ENCODE measurements around the gene FAM174C.

The FAM174C gene

DNA sequence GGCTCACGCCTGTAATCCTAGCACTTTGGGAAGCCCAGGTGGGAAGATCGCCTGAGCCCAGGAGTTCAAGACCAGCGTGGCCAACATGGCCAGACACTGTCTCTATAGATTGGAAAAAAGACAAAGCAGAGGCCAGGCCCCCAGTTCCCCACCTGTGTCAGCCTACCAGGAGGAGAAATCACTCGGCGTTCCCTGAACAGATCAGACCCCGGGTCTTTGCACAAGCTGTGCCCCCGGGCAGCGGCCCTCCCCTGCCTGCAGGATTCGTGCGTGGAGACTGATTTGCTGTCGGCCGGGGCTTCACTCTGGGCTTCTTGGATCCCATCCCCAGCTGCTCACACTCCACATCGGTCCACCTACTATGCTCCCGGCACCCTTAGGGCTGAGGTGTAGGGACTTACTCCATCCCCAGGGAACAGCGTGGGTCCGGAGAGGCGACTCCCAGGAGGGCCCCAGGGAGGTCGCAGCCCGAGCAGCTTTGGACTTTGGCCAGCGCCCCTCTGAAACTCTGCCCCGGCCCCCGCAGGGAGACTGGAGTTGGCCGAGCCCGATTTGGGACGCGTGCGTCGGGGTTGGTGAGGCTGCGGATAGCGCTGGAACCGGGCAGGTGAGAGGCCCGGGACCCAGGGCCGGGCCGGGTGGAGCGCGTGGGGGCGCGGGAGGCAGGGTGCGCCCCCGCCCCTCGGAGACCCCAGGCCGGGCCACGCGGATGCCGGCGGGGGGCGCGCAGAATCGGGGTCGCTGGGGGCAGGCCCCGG lies 9.8 kb downstream of the FAM174C start:
- DNase-seq (ENCODE audit: low read depth in 4 of 4, low spot score in 1 of 4), result no peak

DNA sequence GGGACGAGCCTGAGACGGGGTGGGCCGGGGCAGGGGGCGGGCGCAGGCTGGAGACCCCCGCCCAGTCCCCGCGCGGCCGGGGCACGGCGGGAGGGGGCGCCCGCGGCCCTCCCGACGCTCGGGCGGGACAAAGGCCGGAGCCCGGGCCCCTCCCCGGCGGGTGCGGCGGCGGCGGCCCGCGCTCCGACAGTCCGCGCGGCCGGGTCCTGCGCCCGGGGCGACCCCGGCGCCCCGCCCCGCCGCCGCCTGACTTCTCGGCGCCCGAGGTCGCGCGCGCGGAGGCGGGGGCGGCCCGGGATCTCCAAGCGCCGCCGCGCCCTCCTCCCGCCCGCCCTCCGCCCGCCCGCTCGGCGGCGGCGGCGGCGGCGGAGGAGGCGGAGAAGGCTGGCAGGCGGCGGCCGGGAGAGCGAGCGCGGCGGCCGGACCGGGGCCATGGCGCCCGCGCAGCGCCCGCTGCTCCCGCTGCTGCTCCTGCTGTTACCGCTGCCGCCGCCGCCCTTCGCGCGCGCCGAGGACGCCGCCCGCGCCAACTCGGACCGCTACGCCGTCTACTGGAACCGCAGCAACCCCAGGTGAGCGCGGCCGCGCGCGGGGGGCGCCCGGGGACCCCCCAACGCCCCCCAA lies 10.5 kb downstream of the FAM174C start, which contains the start of gene EFNA2:
TSS of gene EFNA2 (plus strand) at position 137 of the 624 bp plus-strand sequence. CDS start at position 433, 296 bp downstream.
- DNase-seq (ENCODE audit: low read depth in 4 of 4, low spot score in 1 of 4), result no peak

DNA sequence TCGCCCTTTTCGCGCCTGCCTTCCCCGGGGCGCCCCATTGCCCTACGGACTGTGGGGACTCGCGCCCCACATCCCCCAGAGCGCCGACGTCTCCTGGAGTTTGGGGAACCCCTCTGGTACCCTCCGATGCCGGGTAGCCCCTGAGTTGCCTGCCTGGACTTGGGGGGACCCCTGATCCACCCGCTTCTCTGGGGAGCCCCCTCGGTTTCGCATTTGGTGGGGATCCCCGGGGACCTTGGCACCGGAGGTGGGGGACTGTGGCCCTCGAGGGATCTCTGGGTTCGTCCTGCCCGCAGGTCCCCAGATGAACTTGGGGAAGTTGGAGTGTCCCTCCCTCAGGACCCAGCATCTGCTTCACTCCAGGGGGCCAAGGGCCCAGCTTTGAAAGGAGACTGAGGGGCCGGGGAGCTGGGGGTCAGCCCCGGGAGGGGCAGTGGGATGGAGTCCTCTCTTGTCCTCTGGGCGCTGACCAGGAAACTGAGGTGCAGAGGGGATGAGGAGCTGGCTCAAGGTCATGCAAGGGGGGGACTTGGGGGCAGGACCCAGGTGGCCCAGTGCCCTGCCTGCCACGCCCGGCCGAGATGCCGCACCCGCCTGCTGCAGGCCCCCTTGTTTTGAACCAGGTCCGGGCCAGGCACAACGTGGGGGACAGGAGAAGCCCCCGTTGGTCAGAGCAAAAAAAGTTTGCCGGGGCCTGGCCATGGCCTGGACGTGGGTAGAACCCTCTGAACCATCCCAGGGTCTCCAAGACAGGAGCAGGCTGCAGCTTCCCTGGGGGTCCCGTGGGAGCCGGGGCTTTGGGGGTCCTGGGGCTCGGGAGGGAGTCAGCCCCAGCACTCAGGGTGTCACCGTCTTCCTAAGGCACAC lies 11.4 kb downstream of the FAM174C start:
- no peak for DNase-seq (ENCODE audit: low read depth in 4 of 4, low spot score in 1 of 4)

DNA sequence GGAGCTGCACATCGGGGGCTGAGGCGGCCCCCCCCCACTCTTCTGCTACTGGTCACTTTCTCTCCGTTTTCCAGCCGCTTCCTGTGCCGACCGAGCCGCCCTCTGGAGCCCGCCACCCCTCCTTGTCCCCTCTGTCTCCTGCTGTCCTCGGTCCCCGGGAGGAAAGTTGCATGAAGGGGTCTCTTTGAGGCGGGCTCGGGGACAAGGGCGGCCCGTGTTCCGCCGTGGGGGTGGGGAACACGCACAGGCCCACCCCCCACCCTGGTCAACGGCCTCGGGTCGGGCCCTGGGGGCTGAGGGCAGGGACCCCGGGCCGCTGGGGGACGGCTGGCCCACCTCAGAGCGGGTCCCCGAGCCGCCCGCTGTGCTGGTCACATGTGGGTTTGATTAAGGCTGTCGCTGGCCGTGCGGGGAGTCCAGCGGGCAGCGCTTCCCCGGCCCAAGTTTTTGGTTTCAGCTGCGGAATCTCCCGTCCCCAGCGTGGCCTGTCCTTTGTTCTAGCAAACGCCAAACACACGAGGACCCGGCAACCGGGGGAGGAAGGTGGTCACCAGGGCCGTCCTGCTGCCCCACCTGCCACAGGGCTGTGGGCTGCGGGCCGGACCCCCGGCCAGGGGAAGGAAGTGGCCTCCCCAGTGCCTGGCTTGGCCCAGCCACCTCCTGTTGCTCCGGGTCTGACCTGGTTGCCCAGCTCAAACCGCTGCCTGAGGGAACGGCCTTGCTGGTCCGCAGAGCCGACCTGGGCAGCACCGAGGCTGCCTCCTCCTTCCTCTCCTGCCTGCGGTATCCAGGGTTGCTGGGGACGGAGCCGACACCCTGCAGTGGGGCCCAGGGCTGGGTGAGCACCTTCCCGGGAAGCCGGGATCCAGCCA lies 12.3 kb downstream of the FAM174C start:
- DNase-seq (ENCODE audit: low read depth in 4 of 4, low spot score in 1 of 4), result no peak

DNA sequence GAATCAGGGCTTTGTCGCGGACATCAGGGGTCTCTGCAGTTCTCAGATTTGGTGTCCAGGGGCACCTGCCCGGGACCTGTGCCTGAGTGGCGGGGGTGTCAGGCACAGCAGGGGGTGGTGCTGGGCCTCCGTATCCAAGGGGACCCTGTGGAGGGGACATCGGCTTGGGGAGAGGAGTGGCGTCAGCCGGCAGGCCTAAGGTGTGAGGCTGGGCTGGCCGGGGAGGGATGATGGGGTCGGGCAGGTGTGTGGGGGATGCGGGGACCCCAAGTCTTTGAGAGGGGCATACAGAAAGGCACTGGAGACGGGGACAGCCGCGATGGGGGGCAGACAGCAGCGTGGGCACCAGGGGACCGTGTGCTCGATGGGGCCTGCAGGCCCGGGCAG lies 12.9 kb downstream of the FAM174C start:
- no peak for DNase-seq (ENCODE audit: low read depth in 4 of 4, low spot score in 1 of 4)

DNA sequence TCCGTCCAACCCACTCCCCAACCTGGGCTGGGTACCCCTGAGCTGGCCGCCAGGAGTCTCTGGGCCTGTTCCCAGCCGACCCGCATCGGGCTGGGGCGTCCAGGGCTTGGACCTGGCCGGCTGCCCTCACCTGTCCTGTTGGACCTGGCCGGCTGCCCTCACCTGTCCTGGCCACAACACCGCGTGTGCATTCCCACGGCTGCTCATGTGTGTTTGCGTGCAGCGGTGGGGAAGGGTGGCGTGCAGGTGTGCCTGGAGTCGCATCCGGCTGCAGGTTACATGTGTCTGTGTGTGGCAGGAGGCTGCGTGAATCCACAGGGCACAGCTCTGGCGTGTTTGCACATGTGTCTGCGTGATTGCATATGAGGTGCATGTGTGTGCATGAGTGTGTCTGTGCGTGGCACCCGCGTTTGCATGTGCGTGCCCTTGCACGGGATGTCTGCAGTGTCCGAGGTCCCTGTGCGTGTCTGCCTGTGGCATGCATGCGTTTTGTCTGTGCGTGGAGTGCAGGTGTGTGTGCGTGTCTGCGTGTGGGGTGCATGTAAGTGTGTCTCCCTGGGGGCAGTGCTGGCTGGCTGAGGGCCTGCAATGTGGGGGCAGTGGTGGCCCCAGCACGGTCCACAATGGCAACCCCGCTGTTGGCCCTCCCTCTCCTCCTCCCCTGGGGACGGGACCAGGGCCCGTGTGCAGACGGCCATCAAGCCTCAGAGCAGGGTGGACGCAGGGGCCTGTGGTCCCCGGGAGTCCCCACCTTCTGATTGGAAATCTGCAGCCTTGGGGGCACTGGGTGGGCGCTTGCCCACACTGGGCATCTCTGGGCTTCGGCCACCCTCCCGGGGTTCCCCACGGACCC lies 13.7 kb downstream of the FAM174C start:
- DNase-seq (ENCODE audit: low read depth in 4 of 4, low spot score in 1 of 4), result no peak

DNA sequence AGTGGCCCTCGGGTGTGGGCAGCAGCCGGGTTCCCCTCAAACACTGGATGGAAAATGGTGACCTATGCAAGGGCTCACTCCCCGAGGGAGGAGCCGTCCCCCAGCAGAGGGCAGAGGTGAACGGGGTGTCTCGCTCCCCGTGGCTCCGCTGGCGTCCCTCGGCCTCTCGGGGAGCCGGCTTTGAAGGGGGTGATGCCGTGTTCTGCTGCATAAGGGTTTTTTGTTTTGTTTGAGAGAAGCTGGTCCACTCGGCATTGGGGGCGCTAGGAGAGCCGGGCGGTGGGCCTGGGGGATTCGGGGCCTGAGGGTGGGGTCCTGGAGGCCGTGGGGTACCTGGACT lies 14.3 kb downstream of the FAM174C start:
- DNase-seq (ENCODE audit: low read depth in 4 of 4, low spot score in 1 of 4), result no peak

DNA sequence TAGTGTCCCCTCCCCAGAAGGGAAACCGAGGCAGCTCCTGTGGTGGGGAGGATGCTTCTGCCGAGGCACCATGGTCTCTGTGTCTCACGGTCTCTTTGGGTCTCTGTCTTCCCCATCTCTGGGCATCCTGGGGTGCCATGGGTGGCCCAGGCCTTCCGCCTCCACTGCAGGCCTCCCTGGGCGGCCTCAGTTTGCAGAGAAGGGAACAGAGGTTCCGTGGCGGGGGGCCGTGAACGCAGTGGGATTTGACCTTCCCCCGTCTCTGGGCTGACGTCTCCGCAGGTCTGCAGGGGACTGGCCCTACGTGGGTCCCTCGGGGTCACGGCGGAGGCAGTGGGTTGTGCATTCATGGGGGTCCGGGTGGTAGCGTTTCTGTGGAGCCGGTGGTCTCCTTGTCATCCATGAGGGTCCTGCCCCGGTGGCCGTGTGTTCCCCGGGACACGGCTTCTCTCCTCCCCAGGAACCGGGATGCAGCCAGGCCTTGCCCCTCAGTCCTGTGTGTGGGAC lies 14.9 kb downstream of the FAM174C start:
- no peak for DNase-seq (ENCODE audit: low read depth in 4 of 4, low spot score in 1 of 4)

DNA sequence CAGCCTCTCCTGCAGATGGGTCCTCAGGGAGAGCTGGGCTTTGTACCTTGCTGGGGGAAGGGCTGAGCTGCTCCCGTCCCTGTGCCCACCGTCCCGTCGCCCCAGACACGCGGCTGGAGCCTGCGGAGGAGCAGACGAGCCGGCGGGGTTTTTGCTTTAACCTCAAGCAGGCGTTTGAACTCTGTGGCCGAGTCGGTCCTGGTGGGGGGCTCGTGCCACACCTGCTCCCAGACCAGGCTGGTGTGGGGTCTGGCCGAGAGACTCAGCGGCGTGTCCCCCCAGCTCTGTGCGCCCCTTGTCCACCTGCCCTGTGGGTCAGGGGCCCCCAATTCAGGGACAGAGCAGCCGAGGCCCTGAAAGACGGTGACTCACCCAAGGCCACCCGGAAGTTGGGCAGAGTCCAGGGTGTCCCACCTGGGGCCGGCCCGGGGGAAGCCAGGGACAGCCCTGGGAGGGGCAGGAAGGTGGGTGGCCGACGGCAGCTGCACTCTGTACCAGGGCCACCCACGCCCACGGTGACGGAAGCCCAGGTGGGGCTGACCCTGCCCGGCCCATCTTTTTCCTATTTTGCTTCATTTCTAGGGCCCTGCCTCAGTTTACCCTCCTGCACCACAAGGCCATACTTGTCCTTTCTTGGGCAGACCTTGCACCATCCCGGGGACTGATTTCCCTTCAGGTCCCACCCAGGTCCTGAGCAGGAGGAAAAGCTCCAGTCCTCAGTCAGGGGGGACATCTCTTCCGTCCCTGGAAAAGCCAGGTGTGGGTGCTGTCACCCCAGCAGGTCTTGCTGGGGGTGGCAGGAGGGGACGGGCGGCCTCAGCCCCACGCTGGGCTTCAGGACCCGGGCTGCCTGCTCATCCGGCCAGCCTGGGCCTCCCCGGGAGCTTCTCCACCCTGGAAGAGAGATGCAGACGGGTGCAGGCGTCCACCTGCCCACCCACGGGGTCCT lies 15.6 kb downstream of the FAM174C start:
- DNase-seq (ENCODE audit: low read depth in 4 of 4, low spot score in 1 of 4), result no peak

DNA sequence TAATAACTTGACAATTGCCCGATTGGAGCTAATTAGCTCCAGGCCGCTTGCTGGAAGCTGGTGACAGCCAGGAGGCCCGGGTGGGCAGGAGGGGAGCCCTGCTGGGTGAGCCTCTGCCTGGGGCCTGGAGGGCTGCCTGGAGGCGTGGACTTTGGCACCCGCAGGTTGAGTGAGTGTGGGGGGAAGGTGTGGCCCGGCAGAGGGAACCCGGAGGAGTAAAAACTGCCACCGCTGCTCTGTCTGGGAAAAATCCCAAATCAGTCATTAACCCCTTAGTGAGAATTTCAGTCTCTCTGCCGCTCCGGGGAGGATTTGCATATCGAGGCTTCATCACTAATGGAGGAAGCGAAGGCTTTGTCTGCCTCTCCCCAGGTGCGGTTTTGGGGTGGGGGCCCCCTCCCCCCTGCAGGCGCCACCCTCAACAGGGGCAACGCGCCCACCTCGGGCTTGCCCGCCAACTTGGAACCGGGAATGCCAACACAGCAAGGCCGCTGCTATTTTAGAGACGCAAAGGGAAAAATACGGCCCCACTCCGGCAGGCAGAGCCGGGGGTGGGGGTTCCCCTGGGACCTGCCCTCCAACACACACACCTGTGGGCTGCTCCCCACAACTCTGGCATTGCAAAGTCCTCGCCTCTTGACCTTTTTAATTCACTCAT lies 16.6 kb downstream of the FAM174C start:
- no peak for DNase-seq (ENCODE audit: low read depth in 4 of 4, low spot score in 1 of 4)

DNA sequence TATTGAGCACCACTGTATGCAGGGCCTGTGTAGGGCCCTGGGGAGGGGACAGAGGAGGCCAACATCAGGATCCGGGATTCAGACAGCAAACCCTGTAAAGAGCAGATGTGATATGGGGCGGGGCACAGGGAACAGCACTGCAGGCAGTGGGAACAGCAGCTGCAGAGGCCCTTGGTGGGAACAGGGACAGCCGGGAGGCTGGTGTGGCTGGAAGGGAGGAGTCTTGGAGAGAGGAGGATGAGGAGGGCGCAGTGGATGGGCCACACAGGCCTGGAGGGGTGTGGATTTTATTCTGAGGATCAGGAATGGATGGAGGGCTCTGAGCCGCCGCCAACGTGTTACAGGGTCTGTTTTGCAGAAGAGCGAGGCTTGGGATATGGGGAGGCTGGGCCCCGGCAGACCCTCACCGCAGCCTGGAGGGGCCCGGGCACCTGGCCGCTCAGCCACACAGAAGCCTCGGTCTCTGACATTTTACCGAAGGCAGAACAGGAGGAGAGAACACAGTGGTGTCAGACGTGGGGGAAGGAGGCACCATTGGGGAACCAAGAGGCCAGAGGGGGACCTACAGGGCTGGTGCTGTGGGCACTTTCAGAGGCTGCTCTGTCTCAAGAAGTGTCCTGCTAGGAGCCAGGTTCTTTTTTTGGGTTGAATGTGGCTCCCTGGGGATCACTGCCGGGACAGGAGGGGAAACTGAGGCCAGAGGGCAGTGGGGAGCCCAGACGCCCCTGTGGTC lies 17.3 kb downstream of the FAM174C start:
- DNase-seq (ENCODE audit: low read depth in 4 of 4, low spot score in 1 of 4), result no peak

DNA sequence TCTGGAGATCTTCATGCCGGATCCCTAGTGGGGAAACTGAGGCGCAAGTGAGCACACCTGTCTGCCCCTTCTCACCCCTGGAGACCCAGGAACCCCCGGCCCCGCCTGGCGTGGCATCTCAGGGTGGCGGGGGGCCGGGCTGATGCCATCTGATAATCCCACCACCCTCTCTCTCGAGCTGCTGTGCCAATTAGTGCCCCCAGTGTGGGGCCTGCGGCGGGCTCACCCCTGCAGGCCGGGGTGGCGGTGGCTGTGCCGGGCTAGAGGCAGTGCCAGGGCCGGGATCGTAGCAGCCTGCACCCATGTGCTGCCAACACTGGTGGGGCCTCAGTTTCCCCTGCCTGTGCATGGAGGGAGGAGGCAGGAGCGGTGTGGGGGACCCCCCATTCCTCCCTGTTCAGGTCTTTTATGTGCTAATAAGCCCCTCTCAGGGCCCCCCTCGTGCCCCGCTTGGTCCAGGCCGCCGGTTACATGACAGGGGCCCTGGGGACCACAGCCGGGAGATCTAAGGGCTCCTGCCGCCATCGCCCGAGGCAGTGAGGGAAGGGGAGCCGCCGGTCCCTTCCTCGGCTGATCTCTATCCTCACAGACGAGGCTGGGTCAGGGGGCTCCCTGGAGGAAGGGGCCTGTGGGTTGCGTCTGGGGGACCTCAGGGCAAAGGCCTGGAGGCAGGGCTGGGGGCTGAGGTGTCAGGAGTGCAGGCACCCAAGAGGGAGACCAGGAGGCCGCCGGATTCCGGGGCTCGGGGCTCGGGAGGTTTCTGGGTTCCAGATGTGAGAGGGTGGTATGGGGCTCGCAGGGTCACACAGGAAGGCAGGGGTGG lies 18.7 kb downstream of the FAM174C start:
- DNase-seq (ENCODE audit: low read depth in 4 of 4, low spot score in 1 of 4), result no peak

DNA sequence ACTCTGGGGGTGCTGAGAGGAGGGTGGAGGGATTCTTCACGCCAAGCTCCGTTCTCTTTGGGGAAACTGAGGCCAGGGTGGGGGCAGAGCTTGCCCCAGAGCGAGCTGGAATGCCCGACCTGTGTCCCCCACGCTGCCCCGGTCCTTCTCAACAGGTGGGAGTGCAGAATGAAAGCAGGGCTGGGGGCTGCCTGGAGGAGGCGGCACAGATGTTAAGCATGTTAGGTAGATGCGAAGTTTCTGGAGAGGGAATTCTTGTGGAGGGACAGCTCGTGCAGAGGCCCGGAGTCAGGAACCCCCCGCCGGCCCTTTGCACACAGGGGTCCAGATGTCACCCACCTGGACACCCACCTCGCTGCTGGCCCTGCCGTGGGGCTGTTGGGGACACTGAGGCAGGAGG lies 19.4 kb downstream of the FAM174C start:
- no peak for DNase-seq (ENCODE audit: low read depth in 4 of 4, low spot score in 1 of 4)

DNA sequence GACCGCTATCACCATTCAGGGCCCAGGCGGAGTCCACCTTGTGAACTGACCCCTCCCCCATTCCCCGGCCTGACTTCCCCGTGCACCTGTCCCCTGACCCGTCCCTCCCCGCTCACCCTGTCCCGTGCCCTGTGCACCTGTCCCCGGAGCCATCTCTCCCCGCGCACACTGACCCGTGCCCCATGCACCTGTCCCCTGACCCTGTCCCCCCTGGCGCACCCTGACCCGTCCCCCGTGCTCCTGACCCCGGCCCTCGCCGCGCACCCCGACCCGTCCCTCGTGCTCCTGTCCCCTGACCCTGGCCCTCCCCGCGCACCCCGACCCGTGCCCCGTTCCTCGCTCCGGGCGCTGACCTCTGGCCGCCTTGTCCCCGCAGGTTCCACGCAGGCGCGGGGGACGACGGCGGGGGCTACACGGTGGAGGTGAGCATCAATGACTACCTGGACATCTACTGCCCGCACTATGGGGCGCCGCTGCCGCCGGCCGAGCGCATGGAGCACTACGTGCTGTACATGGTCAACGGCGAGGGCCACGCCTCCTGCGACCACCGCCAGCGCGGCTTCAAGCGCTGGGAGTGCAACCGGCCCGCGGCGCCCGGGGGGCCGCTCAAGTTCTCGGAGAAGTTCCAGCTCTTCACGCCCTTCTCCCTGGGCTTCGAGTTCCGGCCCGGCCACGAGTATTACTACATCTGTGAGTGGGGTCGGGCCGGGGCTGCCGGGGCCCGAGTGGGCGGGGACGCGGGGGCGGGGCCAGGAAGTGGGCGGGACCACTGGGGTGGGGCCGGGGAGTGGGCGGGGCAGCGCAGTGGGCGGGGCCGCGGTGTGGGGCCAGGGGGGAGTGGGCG lies 20.1 kb downstream of the FAM174C start:
- DNase-seq (ENCODE audit: low read depth in 4 of 4, low spot score in 1 of 4), result peak in 1 of 4 experiments; percentile 30

DNA sequence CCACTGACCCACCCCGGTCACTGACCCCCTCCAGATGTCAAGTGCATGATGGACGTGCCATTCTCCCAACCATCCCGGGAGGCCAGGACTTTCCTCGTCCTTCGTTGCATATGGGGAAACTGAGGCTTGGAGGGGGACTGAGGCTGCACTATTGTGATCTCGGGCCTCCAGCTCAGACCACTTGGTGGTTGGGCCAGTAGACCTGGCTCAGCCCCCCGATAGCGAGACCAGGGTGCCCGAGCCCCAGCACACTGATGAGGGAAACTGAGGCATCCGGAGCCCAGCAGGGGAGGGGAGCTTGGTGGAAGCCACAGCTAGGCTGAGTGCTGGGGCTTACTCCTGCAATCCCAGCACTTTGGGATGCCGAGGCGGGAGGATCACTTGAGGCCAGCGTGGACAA lies 20.7 kb downstream of the FAM174C start:
- DNase-seq (ENCODE audit: low read depth in 4 of 4, low spot score in 1 of 4), result no peak
